HepG2 (cell line): ENCODE measurements around the gene PLXND1. TPM values are rescaled to one million over a fixed set of nuclear protein-coding genes. Genes with fewer than 3 reads are reported as not detected.

Experiments used
- CREB1 ChIP-seq, 2 experiments: fragments of 450-650 bp in 1 of 2; IDR thresholded peaks; 2 replicates each; pipeline ENCODE4 v1.6.1; 2016 to 2017; ENCODE audit warnings: control low read depth in 1 of 2, mild to moderate bottlenecking in 1 of 2, missing compliant biosample characterization in 1 of 2, missing genetic modification characterization in 1 of 2
- FOXP1 ChIP-seq, 2 experiments: fragments of 450-650 bp in 1 of 2; IDR thresholded peaks; 2 replicates each; pipeline ENCODE4 v1.6.1; 2017 to 2018; ENCODE audit warnings: antibody characterized with exemption in 1 of 2
- HMGXB4 ChIP-seq, 2 experiments: sonication (generic) in 1 of 2; formaldehyde crosslinking in 1 of 2; IDR thresholded peaks; 2 replicates each; pipeline versions ENCODE4 v1.4.0 to v1.6.1; 2018 to 2020; ENCODE audit warnings: missing genetic modification reagents in 2 of 2, borderline replicate concordance in 1 of 2, low read depth in 1 of 2, mild to moderate bottlenecking in 1 of 2, missing biosample characterization in 1 of 2
- IRF9 ChIP-seq: sonication (generic); formaldehyde crosslinking; IDR thresholded peaks from 2 replicates; pipeline ENCODE4 v1.8.0; 2022; ENCODE audit warnings: missing genetic modification reagents, mild to moderate bottlenecking, borderline replicate concordance
- PHF8 ChIP-seq: sonication (generic); formaldehyde crosslinking; IDR thresholded peaks from 2 replicates; pipeline ENCODE4 v1.5.0; 2020; ENCODE audit warnings: missing genetic modification reagents
- POLR2G ChIP-seq: fragments of 200-400 bp; formaldehyde crosslinking; IDR thresholded peaks from 2 replicates; pipeline ENCODE4 v1.6.1; 2018; ENCODE audit warnings: mild to moderate bottlenecking, low read depth, low read length, moderate library complexity
- SNAI1 ChIP-seq: sonication (generic); formaldehyde crosslinking; IDR thresholded peaks from 2 replicates; pipeline ENCODE4 v1.5.0; 2020; ENCODE audit warnings: mild to moderate bottlenecking, missing genetic modification reagents, borderline replicate concordance
- SP4 ChIP-seq: sonication (generic); formaldehyde crosslinking; IDR thresholded peaks from 2 replicates; pipeline ENCODE4 v1.8.1; 2023; ENCODE audit warnings: mild to moderate bottlenecking, missing genetic modification reagents
- STAT6 ChIP-seq: sonication (generic); formaldehyde crosslinking; IDR thresholded peaks from 2 replicates; pipeline ENCODE4 v1.4.0; 2020; ENCODE audit warnings: missing genetic modification reagents, mild to moderate bottlenecking, borderline replicate concordance
- TFDP1 ChIP-seq: IDR thresholded peaks from 2 replicates; pipeline ENCODE4 v1.6.1; 2016; ENCODE audit warnings: missing compliant biosample characterization, missing genetic modification reagents, borderline replicate concordance
- XRCC5 ChIP-seq: fragments of 200-400 bp; formaldehyde crosslinking; optimal IDR thresholded peaks from 2 replicates; pipeline ENCODE3; 2017; ENCODE audit warnings: mild to moderate bottlenecking, low read length
- ZBTB2 ChIP-seq: sonication (generic); formaldehyde crosslinking; IDR thresholded peaks from 2 replicates; pipeline ENCODE4 v1.8.0; 2022; ENCODE audit warnings: low read depth, missing genetic modification reagents
- ZC3H13 ChIP-seq: sonication (generic); formaldehyde crosslinking; IDR thresholded peaks from 2 replicates; pipeline ENCODE4 v1.8.1; 2023; ENCODE audit warnings: mild to moderate bottlenecking, missing genetic modification reagents, moderate library complexity
- ZFY ChIP-seq: sonication (generic); formaldehyde crosslinking; IDR thresholded peaks from 2 replicates; pipeline ENCODE4 v1.4.0; 2020; ENCODE audit warnings: missing genetic modification reagents
- ZNF530 ChIP-seq: sonication (generic); formaldehyde crosslinking; IDR thresholded peaks from 2 replicates; pipeline ENCODE4 v1.5.0; 2020; ENCODE audit warnings: low read depth, mild to moderate bottlenecking, missing genetic modification reagents
- ZNF644 ChIP-seq: IDR thresholded peaks from 2 replicates; pipeline ENCODE4 v1.6.1; 2016; ENCODE audit warnings: low read depth
- ZNF691 ChIP-seq: sonication (generic); formaldehyde crosslinking; IDR thresholded peaks from 2 replicates; pipeline ENCODE4 v1.4.0; 2020; ENCODE audit warnings: missing genetic modification reagents, low read depth, mild to moderate bottlenecking, borderline replicate concordance
- ZNF724P ChIP-seq: sonication (generic); formaldehyde crosslinking; IDR thresholded peaks from 2 replicates; pipeline ENCODE4 v1.8.0; 2022; ENCODE audit warnings: missing genetic modification reagents, borderline replicate concordance
- ZNF766 ChIP-seq: sonication (generic); formaldehyde crosslinking; IDR thresholded peaks from 2 replicates; pipeline ENCODE4 v1.5.0; 2020; ENCODE audit warnings: missing genetic modification reagents, borderline replicate concordance
- polyA plus RNA-seq, 8 experiments: library from polyadenylated mRNA; depleted of rRNA in 3 of 8; stranded (reverse) in 7 of 8; unstranded in 1 of 8; fragments of >200 nt; fragmentation: Illumina TruSeq in 4 of 8; extraction: Trizol in 4 of 8; gene quantifications; 2 replicates each; pipeline versions ENCODE4 v1.2.1 to v1.2.3, GENCODE V29; 2011 to 2016; ENCODE audit warnings: low read depth in 4 of 8, missing spikeins in 1 of 8, mixed read lengths in 1 of 8; ENCODE audit not compliant: insufficient read depth in 1 of 8
- total RNA-seq, 5 experiments: library from RNA; depleted of rRNA; stranded (reverse); fragments of >200 nt; fragmentation: Illumina TruSeq; extraction: Trizol; gene quantifications; 2 replicates each; pipeline ENCODE4 v1.2.3, GENCODE V29; 2016; ENCODE audit warnings: low read depth in 1 of 5

PLXND1 gene
- total and polyA plus RNA-seq, 2 of the 13 experiments (the other 11 are each of a cell fraction or from before 2014, with no cell fraction given) = 15.9 to 42.0 TPM

- no peak for TF ChIP-seq ZNF766 (CRISPR knock-in tag)
- 0 out of 2 replicates have a peak, but pooled peaks have one; percentile 12 for TF ChIP-seq SP4 (CRISPR knock-in tag)
- TF ChIP-seq PHF8 (CRISPR knock-in tag) = no peak
- TF ChIP-seq ZNF644 (CRISPR knock-in tag) = 0 out of 2 replicates have a peak, but pooled peaks have one; percentile 12
- 0 out of 2 replicates have a peak, but pooled peaks have one; percentile 17 for TF ChIP-seq ZC3H13 (CRISPR knock-in tag)
- TF ChIP-seq ZNF530 (CRISPR knock-in tag) = no peak
- no peak for TF ChIP-seq TFDP1 (CRISPR knock-in tag)
- 0 out of 2 replicates have a peak, but pooled peaks have one; percentile 30 for TF ChIP-seq ZFY (CRISPR knock-in tag)
- TF ChIP-seq STAT6 = peak; percentile 25; the same call in 1 of the 2 replicates
- no peak for TF ChIP-seq ZNF724P (CRISPR knock-in tag)
- TF ChIP-seq SNAI1 (CRISPR knock-in tag) = no peak
- TF ChIP-seq XRCC5 = no peak
- no peak for TF ChIP-seq IRF9 (CRISPR knock-in tag)
- TF ChIP-seq CREB1 (IDR thresholded peaks at IDR 0.05) = no peak
- TF ChIP-seq CREB1 (CRISPR knock-in tag; IDR thresholded peaks at IDR 0.05) = peak; percentile 44
- 0 out of 2 replicates have a peak, but pooled peaks have one; percentile 52 for TF ChIP-seq ZNF691 (CRISPR knock-in tag)
- peak; percentile 68 for TF ChIP-seq POLR2G
- no peak for TF ChIP-seq FOXP1 (IDR thresholded peaks at IDR 0.05)
- peak; percentile 59 for TF ChIP-seq FOXP1 (CRISPR knock-in tag; IDR thresholded peaks at IDR 0.05)
- TF ChIP-seq HMGXB4 (CRISPR knock-in tag; IDR thresholded peaks at IDR 0.05; ENCODE audit: borderline replicate concordance in 1 of 2, low read depth in 1 of 2) = 0 out of 4 replicates have a peak, but pooled peaks of 1 of the 2 experiments have one; percentile 17
- TF ChIP-seq ZBTB2 (CRISPR knock-in tag) = peak; percentile 47; the same call in 1 of the 2 replicates
Observed at GRCh38 chr3:129655291-129655700, 48.8 kb upstream of the PLXND1 start (continued).
